HEK293 (cell line): Measurements from ENCODE around the gene SHE.

Experiments used
- CTCF ChIA-PET: fragments of 350-600 bp; formaldehyde crosslinking; extraction: SDS; loops from one replicate; lab custom pipeline; 2021; ENCODE audit warnings: antibody characterized with exemption; lab: Yijun Ruan, JAX
- POLR2A ChIA-PET: fragments of 300-600 bp; formaldehyde crosslinking; extraction: SDS; loops from one replicate; lab custom pipeline; 2020; ENCODE audit warnings: antibody characterized with exemption, inconsistent platforms; lab: Yijun Ruan, JAX
- H3K27ac ChIP-seq: fragments of 200-500 bp; sonication (Bioruptor generic); 2 replicates; pipeline ENCODE4 v1.5.1; 2014; ENCODE audit warnings: low read depth, low read length, control low read depth, inconsistent platforms; ENCODE audit errors: extremely low read depth
- H3K36me3 ChIP-seq, 2 experiments: fragments of 200-500 bp in 1 of 2; sonication (Bioruptor generic) in 1 of 2; 1 replicate in 1 of 2; 2 replicates in 1 of 2; pipeline ENCODE4 v1.5.1; 2014 to 2017; ENCODE audit warnings: inconsistent platforms in 2 of 2, low read length in 2 of 2; ENCODE audit not compliant: control insufficient read depth in 2 of 2, insufficient read depth in 1 of 2
- H3K4me1 ChIP-seq: fragments of 200-500 bp; sonication (Bioruptor generic); 2 replicates; pipeline ENCODE4 v1.5.1; 2014; ENCODE audit warnings: mild to moderate bottlenecking, low read length, inconsistent platforms; ENCODE audit not compliant: control insufficient read depth, insufficient read depth
- H3K4me3 ChIP-seq: 2 replicates; pipeline ENCODE4 v1.5.1; 2011; ENCODE audit warnings: low read depth, mild to moderate bottlenecking, control low read depth, low read length, moderate library complexity
- H3K9me3 ChIP-seq: fragments of 200-500 bp; sonication (Bioruptor generic); 2 replicates; pipeline ENCODE4 v1.5.1; 2014; ENCODE audit warnings: low read depth, low read length, inconsistent platforms; ENCODE audit not compliant: control insufficient read depth, insufficient read depth
- FEZF1 ChIP-seq: fragments of 450-650 bp; formaldehyde crosslinking; IDR thresholded peaks from 2 replicates; pipeline ENCODE4 v1.5.1; 2016; ENCODE audit warnings: missing biosample characterization, missing genetic modification characterization
- REPIN1 ChIP-seq: fragments of 450-650 bp; formaldehyde crosslinking; IDR thresholded peaks from 2 replicates; pipeline ENCODE4 v1.5.1; 2017; ENCODE audit warnings: missing biosample characterization, missing genetic modification characterization, low read depth
- ZNF138 ChIP-seq: fragments of 450-650 bp; formaldehyde crosslinking; IDR thresholded peaks from 2 replicates; pipeline ENCODE4 v1.5.1; 2016; ENCODE audit warnings: missing biosample characterization, missing genetic modification characterization, borderline replicate concordance
- ZNF174 ChIP-seq: fragments of 450-650 bp; formaldehyde crosslinking; IDR thresholded peaks from 2 replicates; pipeline ENCODE4 v1.5.0; 2017; ENCODE audit warnings: missing biosample characterization, mild to moderate bottlenecking, missing genetic modification characterization
- ZNF19 ChIP-seq: fragments of 450-650 bp; formaldehyde crosslinking; IDR thresholded peaks from 2 replicates; pipeline ENCODE4; 2016; ENCODE audit warnings: missing biosample characterization, missing genetic modification characterization, low read depth
- ZNF214 ChIP-seq: fragments of 450-650 bp; formaldehyde crosslinking; IDR thresholded peaks from 2 replicates; pipeline ENCODE4 v1.5.1; 2017; ENCODE audit warnings: missing biosample characterization, mild to moderate bottlenecking, missing genetic modification characterization, borderline replicate concordance
- ZNF248 ChIP-seq: fragments of 450-650 bp; formaldehyde crosslinking; IDR thresholded peaks from 2 replicates; pipeline ENCODE4 v1.5.1; 2017; ENCODE audit warnings: missing biosample characterization, missing genetic modification characterization
- ZNF266 ChIP-seq: fragments of 450-650 bp; formaldehyde crosslinking; IDR thresholded peaks from 2 replicates; pipeline ENCODE4 v1.5.1; 2016; ENCODE audit warnings: missing biosample characterization, missing genetic modification characterization, low read depth
- ZNF555 ChIP-seq: fragments of 450-650 bp; formaldehyde crosslinking; conservative IDR thresholded peaks from 2 replicates; pipeline ENCODE4 v1.5.1; 2017; ENCODE audit warnings: missing biosample characterization, mild to moderate bottlenecking, missing genetic modification characterization, inconsistent platforms
- ZNF560 ChIP-seq: fragments of 450-650 bp; formaldehyde crosslinking; IDR thresholded peaks from 2 replicates; pipeline ENCODE4 v1.5.1; 2017; ENCODE audit warnings: missing biosample characterization, missing genetic modification characterization, borderline replicate concordance
- ZXDB ChIP-seq: fragments of 450-650 bp; formaldehyde crosslinking; IDR thresholded peaks from 2 replicates; pipeline ENCODE4 v1.5.1; 2016; ENCODE audit warnings: missing biosample characterization, missing genetic modification characterization
- TF ChIP-seq, protein P1 (sequence below): fragments of 450-650 bp; formaldehyde crosslinking; IDR thresholded peaks from 2 replicates; pipeline ENCODE4 v1.5.1; 2017; ENCODE audit warnings: missing biosample characterization, missing genetic modification characterization
- TF ChIP-seq, protein P2 (sequence below): fragments of 450-650 bp; formaldehyde crosslinking; IDR thresholded peaks from 2 replicates; pipeline ENCODE4 v1.5.1; 2016; ENCODE audit warnings: missing biosample characterization, missing genetic modification characterization
- TF ChIP-seq, protein P3 (sequence below): fragments of 450-650 bp; formaldehyde crosslinking; IDR thresholded peaks from 2 replicates; pipeline ENCODE4 v1.5.1; 2016; ENCODE audit warnings: missing biosample characterization, missing genetic modification characterization, low read depth
- TF ChIP-seq, protein P4 (sequence below): fragments of 450-650 bp; formaldehyde crosslinking; IDR thresholded peaks from 2 replicates; pipeline ENCODE4 v1.5.1; 2016; ENCODE audit warnings: missing biosample characterization, missing genetic modification characterization
- TF ChIP-seq, protein P5 (sequence below): fragments of 450-650 bp; formaldehyde crosslinking; IDR thresholded peaks from 2 replicates; pipeline ENCODE4 v1.5.1; 2016; ENCODE audit warnings: missing biosample characterization, missing genetic modification characterization
- TF ChIP-seq, protein P6 (sequence below): fragments of 450-650 bp; formaldehyde crosslinking; IDR thresholded peaks from 2 replicates; pipeline ENCODE4 v1.5.1; 2016; ENCODE audit warnings: missing biosample characterization, missing genetic modification characterization
- TF ChIP-seq, protein P7 (sequence below): fragments of 450-650 bp; formaldehyde crosslinking; IDR thresholded peaks from 2 replicates; pipeline ENCODE4 v1.5.1; 2017; ENCODE audit warnings: missing biosample characterization, missing genetic modification characterization

Gene SHE

DNA sequence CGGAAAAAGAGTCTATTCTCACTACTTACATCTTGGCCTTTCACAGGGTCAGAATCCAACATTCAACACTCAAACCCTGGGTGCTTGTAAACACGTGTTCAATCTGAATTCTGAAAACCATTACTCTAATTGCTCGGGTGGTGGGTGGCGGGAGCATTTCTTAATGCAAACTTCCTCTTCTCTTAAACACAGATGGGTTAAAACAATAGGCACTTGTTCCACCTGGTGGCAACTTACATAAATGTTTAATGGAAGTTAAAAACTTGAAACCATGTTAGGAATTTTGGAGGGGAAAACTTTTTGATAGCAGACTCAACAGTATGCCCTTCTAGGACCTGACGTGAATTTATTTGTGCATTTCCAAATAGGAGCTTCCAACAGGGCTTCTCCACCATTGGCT lies 23.6 kb downstream of the SHE start:
- H3K9me3 ChIP-seq, result no peaks in the 10 kb centered on the region
- ChIA-PET POLR2A (interaction anchor here (1.8 kb wide), 1 partner anchor 68 kb away, joined by 4 read pairs; no protein-coding TSS in a partner anchor), CTCF (interaction anchor here (0.7 to 11.0 kb wide), 18 partner anchors 19 to 602 kb away, joined by 3 to 205 read pairs (median 4); partner anchors contain the start of genes EFNA3 and IL6R)
- H3K36me3 ChIP-seq, result no peaks in the 10 kb centered on the region
- TF ChIP-seq, protein P1, sequence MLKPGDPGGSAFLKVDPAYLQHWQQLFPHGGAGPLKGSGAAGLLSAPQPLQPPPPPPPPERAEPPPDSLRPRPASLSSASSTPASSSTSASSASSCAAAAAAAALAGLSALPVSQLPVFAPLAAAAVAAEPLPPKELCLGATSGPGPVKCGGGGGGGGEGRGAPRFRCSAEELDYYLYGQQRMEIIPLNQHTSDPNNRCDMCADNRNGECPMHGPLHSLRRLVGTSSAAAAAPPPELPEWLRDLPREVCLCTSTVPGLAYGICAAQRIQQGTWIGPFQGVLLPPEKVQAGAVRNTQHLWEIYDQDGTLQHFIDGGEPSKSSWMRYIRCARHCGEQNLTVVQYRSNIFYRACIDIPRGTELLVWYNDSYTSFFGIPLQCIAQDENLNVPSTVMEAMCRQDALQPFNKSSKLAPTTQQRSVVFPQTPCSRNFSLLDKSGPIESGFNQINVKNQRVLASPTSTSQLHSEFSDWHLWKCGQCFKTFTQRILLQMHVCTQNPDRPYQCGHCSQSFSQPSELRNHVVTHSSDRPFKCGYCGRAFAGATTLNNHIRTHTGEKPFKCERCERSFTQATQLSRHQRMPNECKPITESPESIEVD (tag by site-specific recombination), result no peak
- TF ChIP-seq ZXDB (tag by site-specific recombination) (no peak), ZNF555 (tag by site-specific recombination) (no peak), ZNF560 (tag by site-specific recombination) (no peak), ZNF214 (tag by site-specific recombination) (no peak), ZNF19 (tag by site-specific recombination) (no peak), ZNF174 (tag by site-specific recombination) (no peak), REPIN1 (tag by site-specific recombination) (no peak), FEZF1 (tag by site-specific recombination) (no peak), ZNF138 (tag by site-specific recombination) (no peak), ZNF248 (tag by site-specific recombination) (no peak), ZNF266 (no peak)
- TF ChIP-seq, protein P2, sequence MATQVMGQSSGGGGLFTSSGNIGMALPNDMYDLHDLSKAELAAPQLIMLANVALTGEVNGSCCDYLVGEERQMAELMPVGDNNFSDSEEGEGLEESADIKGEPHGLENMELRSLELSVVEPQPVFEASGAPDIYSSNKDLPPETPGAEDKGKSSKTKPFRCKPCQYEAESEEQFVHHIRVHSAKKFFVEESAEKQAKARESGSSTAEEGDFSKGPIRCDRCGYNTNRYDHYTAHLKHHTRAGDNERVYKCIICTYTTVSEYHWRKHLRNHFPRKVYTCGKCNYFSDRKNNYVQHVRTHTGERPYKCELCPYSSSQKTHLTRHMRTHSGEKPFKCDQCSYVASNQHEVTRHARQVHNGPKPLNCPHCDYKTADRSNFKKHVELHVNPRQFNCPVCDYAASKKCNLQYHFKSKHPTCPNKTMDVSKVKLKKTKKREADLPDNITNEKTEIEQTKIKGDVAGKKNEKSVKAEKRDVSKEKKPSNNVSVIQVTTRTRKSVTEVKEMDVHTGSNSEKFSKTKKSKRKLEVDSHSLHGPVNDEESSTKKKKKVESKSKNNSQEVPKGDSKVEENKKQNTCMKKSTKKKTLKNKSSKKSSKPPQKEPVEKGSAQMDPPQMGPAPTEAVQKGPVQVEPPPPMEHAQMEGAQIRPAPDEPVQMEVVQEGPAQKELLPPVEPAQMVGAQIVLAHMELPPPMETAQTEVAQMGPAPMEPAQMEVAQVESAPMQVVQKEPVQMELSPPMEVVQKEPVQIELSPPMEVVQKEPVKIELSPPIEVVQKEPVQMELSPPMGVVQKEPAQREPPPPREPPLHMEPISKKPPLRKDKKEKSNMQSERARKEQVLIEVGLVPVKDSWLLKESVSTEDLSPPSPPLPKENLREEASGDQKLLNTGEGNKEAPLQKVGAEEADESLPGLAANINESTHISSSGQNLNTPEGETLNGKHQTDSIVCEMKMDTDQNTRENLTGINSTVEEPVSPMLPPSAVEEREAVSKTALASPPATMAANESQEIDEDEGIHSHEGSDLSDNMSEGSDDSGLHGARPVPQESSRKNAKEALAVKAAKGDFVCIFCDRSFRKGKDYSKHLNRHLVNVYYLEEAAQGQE (tag by site-specific recombination), result no peak
- TF ChIP-seq, protein P3, sequence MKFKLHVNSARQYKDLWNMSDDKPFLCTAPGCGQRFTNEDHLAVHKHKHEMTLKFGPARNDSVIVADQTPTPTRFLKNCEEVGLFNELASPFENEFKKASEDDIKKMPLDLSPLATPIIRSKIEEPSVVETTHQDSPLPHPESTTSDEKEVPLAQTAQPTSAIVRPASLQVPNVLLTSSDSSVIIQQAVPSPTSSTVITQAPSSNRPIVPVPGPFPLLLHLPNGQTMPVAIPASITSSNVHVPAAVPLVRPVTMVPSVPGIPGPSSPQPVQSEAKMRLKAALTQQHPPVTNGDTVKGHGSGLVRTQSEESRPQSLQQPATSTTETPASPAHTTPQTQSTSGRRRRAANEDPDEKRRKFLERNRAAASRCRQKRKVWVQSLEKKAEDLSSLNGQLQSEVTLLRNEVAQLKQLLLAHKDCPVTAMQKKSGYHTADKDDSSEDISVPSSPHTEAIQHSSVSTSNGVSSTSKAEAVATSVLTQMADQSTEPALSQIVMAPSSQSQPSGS (tag by site-specific recombination), result no peak
- TF ChIP-seq, protein P4, sequence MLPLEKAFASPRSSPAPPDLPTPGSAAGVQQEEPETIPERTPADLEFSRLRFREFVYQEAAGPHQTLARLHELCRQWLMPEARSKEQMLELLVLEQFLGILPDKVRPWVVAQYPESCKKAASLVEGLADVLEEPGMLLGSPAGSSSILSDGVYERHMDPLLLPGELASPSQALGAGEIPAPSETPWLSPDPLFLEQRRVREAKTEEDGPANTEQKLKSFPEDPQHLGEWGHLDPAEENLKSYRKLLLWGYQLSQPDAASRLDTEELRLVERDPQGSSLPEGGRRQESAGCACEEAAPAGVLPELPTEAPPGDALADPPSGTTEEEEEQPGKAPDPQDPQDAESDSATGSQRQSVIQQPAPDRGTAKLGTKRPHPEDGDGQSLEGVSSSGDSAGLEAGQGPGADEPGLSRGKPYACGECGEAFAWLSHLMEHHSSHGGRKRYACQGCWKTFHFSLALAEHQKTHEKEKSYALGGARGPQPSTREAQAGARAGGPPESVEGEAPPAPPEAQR, result no peak
- TF ChIP-seq, protein P5, sequence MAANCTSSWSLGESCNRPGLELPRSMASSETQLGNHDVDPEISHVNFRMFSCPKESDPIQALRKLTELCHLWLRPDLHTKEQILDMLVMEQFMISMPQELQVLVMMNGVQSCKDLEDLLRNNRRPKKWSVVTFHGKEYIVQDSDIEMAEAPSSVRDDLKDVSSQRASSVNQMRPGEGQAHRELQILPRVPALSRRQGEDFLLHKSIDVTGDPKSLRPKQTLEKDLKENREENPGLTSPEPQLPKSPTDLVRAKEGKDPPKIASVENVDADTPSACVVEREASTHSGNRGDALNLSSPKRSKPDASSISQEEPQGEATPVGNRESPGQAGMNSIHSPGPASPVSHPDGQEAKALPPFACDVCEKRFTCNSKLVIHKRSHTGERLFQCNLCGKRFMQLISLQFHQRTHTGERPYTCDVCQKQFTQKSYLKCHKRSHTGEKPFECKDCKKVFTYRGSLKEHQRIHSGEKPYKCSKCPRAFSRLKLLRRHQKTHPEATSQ (tag by site-specific recombination), result no peak
- TF ChIP-seq, protein P6, sequence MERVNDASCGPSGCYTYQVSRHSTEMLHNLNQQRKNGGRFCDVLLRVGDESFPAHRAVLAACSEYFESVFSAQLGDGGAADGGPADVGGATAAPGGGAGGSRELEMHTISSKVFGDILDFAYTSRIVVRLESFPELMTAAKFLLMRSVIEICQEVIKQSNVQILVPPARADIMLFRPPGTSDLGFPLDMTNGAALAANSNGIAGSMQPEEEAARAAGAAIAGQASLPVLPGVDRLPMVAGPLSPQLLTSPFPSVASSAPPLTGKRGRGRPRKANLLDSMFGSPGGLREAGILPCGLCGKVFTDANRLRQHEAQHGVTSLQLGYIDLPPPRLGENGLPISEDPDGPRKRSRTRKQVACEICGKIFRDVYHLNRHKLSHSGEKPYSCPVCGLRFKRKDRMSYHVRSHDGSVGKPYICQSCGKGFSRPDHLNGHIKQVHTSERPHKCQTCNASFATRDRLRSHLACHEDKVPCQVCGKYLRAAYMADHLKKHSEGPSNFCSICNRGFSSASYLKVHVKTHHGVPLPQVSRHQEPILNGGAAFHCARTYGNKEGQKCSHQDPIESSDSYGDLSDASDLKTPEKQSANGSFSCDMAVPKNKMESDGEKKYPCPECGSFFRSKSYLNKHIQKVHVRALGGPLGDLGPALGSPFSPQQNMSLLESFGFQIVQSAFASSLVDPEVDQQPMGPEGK (tag by site-specific recombination), result no peak
- TF ChIP-seq, protein P7, sequence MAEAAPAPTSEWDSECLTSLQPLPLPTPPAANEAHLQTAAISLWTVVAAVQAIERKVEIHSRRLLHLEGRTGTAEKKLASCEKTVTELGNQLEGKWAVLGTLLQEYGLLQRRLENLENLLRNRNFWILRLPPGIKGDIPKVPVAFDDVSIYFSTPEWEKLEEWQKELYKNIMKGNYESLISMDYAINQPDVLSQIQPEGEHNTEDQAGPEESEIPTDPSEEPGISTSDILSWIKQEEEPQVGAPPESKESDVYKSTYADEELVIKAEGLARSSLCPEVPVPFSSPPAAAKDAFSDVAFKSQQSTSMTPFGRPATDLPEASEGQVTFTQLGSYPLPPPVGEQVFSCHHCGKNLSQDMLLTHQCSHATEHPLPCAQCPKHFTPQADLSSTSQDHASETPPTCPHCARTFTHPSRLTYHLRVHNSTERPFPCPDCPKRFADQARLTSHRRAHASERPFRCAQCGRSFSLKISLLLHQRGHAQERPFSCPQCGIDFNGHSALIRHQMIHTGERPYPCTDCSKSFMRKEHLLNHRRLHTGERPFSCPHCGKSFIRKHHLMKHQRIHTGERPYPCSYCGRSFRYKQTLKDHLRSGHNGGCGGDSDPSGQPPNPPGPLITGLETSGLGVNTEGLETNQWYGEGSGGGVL (tag by site-specific recombination), result no peak
- TF ChIP-seq, all 188 proteins: peak for 0
- Histone ChIP-seq H3K4me1 (no peaks in the 10 kb centered on the region), H3K27ac (no peak overlapping the region), H3K4me3 (no peak overlapping the region)
